Upper lobe of right lung (tissue), 1 donor: Measurements from ENCODE around the gene SNX30. TPM values are rescaled to one million over a fixed set of nuclear protein-coding genes. Genes with fewer than 3 reads are reported as not detected.

Experiments
- ATAC-seq: fragments of 200-7000 bp; cut with Tn5 transposase; one replicate; pipeline ENCODE4 v1.9.1; 2020; ENCODE audit warnings: mild to moderate bottlenecking, moderate library complexity
- DNase-seq: peaks from one replicate; pipeline ENCODE4 v3.0.0-alpha.2; 2020
- H3K27ac ChIP-seq: fragments of 200-600 bp; one replicate; pipeline ENCODE4 v1.8.0; 2022
- H3K27me3 ChIP-seq: fragments of 200-600 bp; one replicate; pipeline ENCODE4 v1.8.0; 2022; ENCODE audit warnings: mild to moderate bottlenecking
- H3K36me3 ChIP-seq: fragments of 200-600 bp; one replicate; pipeline ENCODE4 v1.8.0; 2022
- H3K4me1 ChIP-seq: fragments of 200-600 bp; one replicate; pipeline ENCODE4 v1.8.0; 2022
- H3K4me3 ChIP-seq: fragments of 200-600 bp; one replicate; pipeline ENCODE4 v1.8.0; 2022; ENCODE audit warnings: mild to moderate bottlenecking
- H3K9me3 ChIP-seq: fragments of 200-600 bp; one replicate; pipeline ENCODE4 v1.8.0; 2022
- CTCF ChIP-seq: fragments of 200-600 bp; IDR thresholded peaks from one replicate; pipeline ENCODE4 v1.8.0; 2022; ENCODE audit warnings: antibody characterized with exemption
- intact Hi-C: fragments of 100-400 bp; cut with DNase I; formaldehyde crosslinking; loops from one replicate; pipeline ENCODE4 v1.11.0; 2022
- total RNA-seq: library from RNA; stranded (reverse); fragmentation: NEBNext Ultra II Directional; extraction: Animal tissue kit (Norgen Biotek cat#: 25700); gene quantifications from one replicate; pipeline ENCODE4 v1.2.1, GENCODE V29; 2021
- donor health status: DM: no; HTN: yes; CAD: no; lungs with severe emphysema.

Gene SNX30
- total RNA-seq, 1 donor from 2014 or later, result 76.3 TPM

GRCh38 chr9:112833081-112833480 is 82.5 kb downstream of the SNX30 start:
- ATAC-seq, result no peak
- peaks cover 21% of the 10 kb centered on the region for H3K36me3 ChIP-seq
- no peaks in the 10 kb centered on the region for H3K9me3 ChIP-seq
- intact Hi-C loops, result no loop called here
- H3K27ac ChIP-seq, result no peak overlapping the region
- no peak for DNase-seq
- H3K27me3 ChIP-seq, result no peaks in the 10 kb centered on the region
- H3K4me1 ChIP-seq, result peaks cover 20% of the 10 kb centered on the region
- TF ChIP-seq CTCF, result no peak
- no peak overlapping the region for H3K4me3 ChIP-seq

- no peak for TF ChIP-seq CTCF
- H3K27ac ChIP-seq, result no peak overlapping the region
- DNase-seq (no peak), ATAC-seq (no peak)
- H3K4me3 ChIP-seq, result no peak overlapping the region
- H3K9me3 ChIP-seq, result no peaks in the 10 kb centered on the region
- H3K36me3 ChIP-seq, result peaks cover 36% of the 10 kb centered on the region
- no peaks in the 10 kb centered on the region for H3K27me3 ChIP-seq
- peaks cover 11% of the 10 kb centered on the region for H3K4me1 ChIP-seq
- intact Hi-C loops, result no loop called here
Measured at GRCh38 chr9:112836394-112836793, 85.8 kb downstream of the SNX30 start.

- ATAC-seq (peak; percentile 13), DNase-seq (no peak)
- Histone ChIP-seq H3K36me3 (peaks cover 31% of the 10 kb centered on the region), H3K4me1 (peaks cover 3% of the 10 kb centered on the region), H3K27me3 (no peaks in the 10 kb centered on the region), H3K27ac (no peak overlapping the region), H3K4me3 (no peak overlapping the region), H3K9me3 (no peaks in the 10 kb centered on the region)
- TF ChIP-seq CTCF, result no peak
- intact Hi-C loops, result no loop called here
Measured at GRCh38 chr9:112838342-112838741, 87.8 kb downstream of the SNX30 start.

GRCh38 chr9:112839331-112839730 is 88.8 kb downstream of the SNX30 start:
- Histone ChIP-seq H3K9me3 (no peaks in the 10 kb centered on the region), H3K4me1 (peaks cover 3% of the 10 kb centered on the region), H3K27me3 (no peaks in the 10 kb centered on the region), H3K4me3 (no peak overlapping the region), H3K36me3 (peaks cover 30% of the 10 kb centered on the region), H3K27ac (no peak overlapping the region)
- peak; percentile 56 for ATAC-seq
- DNase-seq, result no peak
- intact Hi-C loops, result no loop called here
- TF ChIP-seq CTCF, result no peak

- intact Hi-C loops, result loop anchor here (10.0 kb wide), 1 partner anchor 54 kb away; the partner anchor contains the start of gene SLC46A2
- no peaks in the 10 kb centered on the region for H3K27me3 ChIP-seq
- ATAC-seq, result peak; percentile 36
- H3K27ac ChIP-seq, result no peak overlapping the region
- no peak for DNase-seq
- no peak for TF ChIP-seq CTCF
- peaks cover 14% of the 10 kb centered on the region for H3K4me1 ChIP-seq
- no peak overlapping the region for H3K4me3 ChIP-seq
- peaks cover 28% of the 10 kb centered on the region for H3K36me3 ChIP-seq
- H3K9me3 ChIP-seq, result no peaks in the 10 kb centered on the region
Measured at GRCh38 chr9:112841261-112841660, 90.7 kb downstream of the SNX30 start.

- Histone ChIP-seq H3K27ac (no peak overlapping the region), H3K4me3 (no peak overlapping the region), H3K36me3 (peaks cover 18% of the 10 kb centered on the region), H3K9me3 (no peaks in the 10 kb centered on the region), H3K27me3 (no peaks in the 10 kb centered on the region), H3K4me1 (peaks cover 17% of the 10 kb centered on the region)
- ATAC-seq (peak; percentile 27), DNase-seq (no peak)
- no peak for TF ChIP-seq CTCF
- intact Hi-C loops, result loop anchor here (10.0 kb wide), 1 partner anchor 52 kb away; the partner anchor contains the start of gene SLC46A2
Measured at GRCh38 chr9:112842555-112842954, 92.0 kb downstream of the SNX30 start.
